ENCODE measurements around the gene FHIT. TPM values are rescaled to one million over a fixed set of nuclear protein-coding genes. Genes with fewer than 3 reads are reported as not detected.
A peak's percentile ranks its signal among the peaks of the same experiment; 100 is the strongest.

The FHIT gene
- polyA plus RNA-seq, 1 donor = 5.5 TPM

DNA sequence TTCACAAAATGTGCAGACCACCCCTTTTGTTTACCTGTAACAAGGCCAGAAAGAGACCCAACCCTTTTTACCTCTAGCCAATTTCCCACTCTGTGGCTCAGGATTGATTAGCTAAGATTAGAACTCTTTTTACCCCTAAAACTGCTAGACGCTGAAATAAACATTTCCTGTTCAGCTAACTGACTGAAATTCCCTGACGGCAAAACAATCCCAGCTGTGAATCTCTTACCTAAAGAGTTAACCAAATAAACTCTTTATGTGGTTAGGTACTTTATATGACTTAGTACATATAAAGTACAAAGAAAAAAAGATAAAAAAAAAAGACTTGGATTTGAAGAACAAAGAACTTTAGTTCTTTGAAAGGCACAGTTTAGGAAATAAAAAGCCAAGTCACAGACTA lies 988.7 kb downstream of the FHIT start:
- no peak for DNase-seq

DNA sequence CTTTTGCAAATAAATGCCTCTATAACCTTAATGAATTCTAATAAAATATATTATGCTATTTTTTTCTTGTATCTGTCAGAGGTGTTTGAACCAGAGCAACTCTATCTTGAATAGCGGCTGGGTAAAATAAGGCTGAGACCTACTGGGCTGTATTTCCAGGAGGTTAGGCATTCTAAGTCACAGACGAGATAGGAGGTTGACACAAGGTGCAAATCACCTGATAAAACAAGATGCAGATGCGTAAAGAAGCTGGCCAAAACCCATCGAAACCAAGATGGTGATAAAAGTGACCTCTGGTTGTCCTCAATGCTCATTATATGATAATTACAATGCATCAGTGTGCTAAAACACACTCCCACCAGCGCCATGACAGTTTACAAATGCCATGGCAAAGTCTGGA lies 990.7 kb downstream of the FHIT start:
- DNase-seq = no peak

GRCh38 chr3:60250810-60251209 lies 1000.4 kb downstream of the FHIT start:
- DNase-seq = no peak

DNA sequence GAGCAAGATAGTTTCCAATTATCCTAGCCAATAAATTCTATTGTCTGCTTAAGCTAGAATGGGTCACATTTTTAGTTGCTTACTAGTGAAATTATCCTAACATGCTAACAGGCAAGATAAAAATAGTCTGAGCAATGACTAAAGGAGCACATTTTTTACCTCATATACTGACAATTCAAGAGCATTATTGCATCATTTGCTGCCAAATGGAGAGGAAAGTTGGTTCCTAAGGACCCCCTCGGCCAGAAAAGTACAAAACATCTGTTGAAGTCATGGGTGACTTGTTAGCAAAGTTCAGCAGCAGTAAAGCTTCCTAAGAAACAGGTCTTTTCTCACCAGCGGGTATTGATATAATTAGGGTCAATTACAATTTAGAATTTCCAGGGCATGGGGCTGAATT lies 1001.0 kb downstream of the FHIT start:
- no peak for DNase-seq

GRCh38 chr3:60246361-60246760 lies 1004.9 kb downstream of the FHIT start:
- DNase-seq = no peak

DNA sequence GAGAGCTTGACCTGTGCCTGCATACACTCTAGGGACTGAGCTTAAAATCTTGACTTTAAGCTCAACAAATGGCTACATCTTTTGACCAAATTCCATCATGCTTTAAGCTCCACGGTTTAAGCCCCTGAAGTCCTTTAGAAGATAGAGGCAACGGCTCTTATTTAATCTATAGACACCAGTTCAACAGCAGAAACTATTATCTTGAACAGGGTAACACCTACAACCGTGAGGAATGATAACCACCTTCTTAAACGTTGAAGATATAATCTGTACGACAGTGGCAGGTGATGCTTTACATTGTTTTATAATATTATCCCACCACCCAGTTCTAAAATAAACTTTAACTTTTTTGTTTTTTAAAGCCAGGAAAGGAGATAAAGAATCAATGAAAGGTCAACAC lies 1007.8 kb downstream of the FHIT start:
- DNase-seq = no peak

- no peak for DNase-seq
Observed at GRCh38 chr3:60240492-60240891, 1010.8 kb downstream of the FHIT start.

- no peak for DNase-seq
Observed at GRCh38 chr3:60238550-60238949, 1012.7 kb downstream of the FHIT start.

GRCh38 chr3:60229502-60229901 lies 1021.8 kb downstream of the FHIT start:
- no peak for DNase-seq

DNA sequence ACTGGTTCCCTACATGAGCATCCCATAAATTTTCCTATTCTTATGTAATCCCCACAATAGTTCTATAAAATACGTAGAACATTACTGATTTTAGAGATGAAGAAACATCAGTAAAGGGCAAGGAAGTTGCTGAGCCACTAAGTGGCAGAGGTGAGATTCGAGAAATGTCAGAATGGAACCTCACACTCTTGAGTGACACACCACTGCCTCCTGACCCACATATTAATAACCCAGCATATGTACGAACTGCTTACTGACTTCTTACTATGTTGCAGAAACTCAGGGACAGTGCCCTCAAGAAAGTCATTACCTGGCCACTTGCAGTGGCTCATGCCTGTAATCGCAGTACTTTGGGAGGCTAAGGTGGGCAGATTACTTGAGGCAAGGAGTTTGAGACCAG lies 1022.4 kb downstream of the FHIT start:
- DNase-seq = no peak

DNA sequence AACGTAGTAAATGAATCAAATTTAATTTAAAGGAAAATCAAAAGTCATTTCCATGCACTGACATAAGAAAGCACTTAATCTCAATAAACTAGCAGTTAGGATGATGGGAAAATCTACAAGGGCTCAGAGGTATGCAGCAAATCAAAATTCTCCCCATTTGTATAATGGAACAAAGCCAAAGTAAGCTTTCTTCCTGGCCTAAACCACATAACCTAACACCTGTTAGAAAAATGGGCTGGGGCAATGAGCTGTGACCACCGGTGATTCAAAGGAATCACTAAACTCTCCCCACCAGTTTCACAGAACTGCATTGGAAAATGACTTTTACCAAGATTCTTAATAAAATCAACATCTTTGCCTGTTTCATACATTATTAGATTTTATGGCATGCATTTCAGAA lies 1024.3 kb downstream of the FHIT start:
- no peak for DNase-seq

GRCh38 chr3:60225848-60226247 lies 1025.4 kb downstream of the FHIT start:
- no peak for DNase-seq

DNA sequence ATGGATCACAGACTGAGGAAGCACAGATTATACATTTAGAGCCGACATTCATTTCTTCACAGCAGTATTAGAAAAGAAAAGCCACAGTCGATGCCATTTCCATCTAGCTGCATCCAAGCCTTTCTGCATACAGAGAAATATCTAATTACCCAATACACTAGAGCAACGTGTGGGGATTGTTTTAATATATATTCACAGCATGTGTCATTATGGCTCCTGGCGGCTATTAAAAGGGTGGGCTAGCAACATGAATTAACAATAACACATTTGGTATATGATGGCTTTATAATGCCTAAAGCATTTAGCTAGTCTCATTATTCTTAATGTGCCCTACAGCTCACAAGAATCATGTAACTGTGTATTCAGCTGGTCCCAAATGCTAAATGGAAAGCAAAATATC lies 1030.5 kb downstream of the FHIT start:
- no peak for DNase-seq

GRCh38 chr3:60219501-60219900 lies 1031.8 kb downstream of the FHIT start:
- no peak for DNase-seq

DNA sequence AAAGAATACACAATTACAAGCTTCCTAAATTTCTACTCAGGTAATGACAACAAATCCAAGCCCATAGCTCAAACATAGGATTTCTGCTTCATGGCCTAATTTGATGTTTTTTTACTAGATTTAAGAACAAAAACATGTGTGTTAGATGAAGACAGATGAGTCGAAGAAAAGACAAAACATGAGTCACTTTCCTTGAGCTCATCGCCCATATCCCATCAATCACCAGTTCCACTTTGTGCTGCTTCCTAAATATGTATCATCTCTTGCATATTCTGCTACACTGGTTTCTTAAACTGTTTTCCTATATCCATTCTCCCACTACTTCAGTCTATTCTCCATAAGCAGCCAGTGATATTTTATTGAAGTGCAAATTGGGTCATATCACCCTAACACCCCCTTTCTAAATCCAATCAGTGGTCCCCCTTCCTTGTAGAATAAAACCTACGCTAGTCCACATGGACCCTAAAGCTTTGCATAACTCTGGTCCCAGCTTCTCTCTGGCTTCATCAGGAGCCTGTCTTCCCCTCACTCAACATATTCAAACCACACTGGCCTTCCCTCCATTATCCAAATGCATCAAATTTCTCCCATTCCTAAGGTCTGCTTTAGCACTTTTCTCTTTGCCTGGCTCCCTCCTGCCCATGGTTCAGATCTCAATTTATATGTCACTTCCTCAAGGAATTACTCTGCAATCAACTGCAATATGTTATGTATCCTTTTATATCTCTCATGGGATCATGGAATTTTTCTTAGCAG lies 1033.9 kb downstream of the FHIT start:
- DNase-seq = peak; percentile 10

- peak; percentile 16 for DNase-seq
Observed at GRCh38 chr3:60216462-60217075, 1034.7 kb downstream of the FHIT start.

DNA sequence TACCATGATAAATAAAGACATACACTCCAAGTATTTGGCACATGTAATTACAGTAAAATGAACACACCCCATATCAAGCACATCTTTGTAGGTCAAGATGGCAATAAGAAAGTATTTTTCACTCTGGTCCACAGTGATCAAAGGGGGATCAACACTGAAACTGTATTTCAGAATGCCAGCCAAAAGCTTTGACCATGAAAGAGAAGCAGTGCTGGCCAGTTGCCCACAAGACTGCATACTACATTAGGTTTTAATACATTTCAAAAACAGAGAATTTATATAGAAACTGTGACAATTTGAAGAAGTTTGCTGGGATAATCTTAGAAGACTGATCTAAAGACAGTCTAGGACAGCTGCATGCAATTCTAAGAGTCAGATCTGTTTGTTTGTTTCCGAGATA lies 1035.3 kb downstream of the FHIT start:
- DNase-seq = peak; percentile 10

- DNase-seq = no peak
Observed at GRCh38 chr3:60207905-60208304, 1043.3 kb downstream of the FHIT start.

- no peak for DNase-seq
Observed at GRCh38 chr3:60206206-60206605, 1045.0 kb downstream of the FHIT start.

GRCh38 chr3:60202052-60202726 lies 1049.1 kb downstream of the FHIT start:
- DNase-seq = no peak

- no peak for DNase-seq
Observed at GRCh38 chr3:60199306-60199705, 1051.9 kb downstream of the FHIT start.

- no peak for DNase-seq
Observed at GRCh38 chr3:60198179-60198720, 1053.0 kb downstream of the FHIT start.

DNA sequence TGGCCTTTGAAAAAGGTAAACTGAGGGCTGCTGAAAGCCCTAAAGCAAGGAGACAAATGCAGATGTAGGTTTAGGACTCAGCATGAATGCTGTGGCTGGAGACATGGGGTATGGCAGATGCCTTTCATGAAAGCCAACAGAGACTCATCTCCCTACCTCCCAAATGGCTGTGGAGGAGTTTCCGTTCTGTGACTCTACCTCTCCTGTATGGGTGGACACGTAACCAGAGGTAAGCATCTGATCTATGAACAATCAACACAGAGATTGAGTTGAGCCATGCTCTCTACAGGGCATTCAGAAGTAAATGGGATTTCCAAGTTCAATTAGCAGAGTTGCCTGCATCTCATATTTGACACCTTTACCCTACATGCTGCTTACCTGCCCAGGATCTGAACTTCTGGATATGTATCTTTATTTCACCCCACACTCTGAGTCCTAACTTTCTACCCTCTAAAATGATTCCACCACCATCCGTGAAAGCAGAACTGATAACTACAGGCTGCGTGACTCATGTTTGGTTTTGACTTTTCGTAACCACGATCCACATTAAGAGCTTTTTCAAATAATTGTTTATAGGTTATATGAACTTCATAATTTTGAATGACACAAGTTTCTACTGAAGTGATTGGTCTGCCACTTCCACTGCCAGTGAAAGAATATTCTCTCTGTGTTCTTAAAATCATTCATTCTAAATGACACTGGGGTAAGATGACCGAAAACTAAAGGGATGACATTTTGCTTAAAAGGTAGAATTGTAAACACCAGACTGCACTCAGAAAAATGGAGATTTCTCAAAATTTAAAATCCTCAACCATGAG lies 1058.7 kb downstream of the FHIT start:
- no peak for DNase-seq
